ENCODE data around the gene PHYKPL.

DNA sequence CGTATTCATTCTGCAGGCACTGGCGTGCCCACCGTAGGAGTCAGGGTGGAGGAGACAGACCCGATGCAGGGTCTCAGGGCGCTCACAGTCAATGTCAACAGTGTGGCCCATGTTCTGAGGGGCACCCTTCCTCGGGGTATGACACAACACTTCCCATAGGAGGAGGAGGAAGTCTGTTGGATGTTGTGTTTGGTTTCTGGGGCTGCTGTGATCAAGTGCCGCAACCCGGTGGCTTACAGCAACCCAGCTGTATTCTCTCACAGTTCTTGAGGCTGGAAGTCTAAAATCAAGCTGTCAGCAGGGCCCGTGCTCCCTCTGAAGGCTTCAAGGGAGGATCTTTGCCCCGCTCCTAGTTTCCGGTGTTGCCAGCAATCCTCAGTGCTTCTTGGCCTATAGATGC, 33.9 kb downstream of the PHYKPL start:
- TF ChIP-seq, protein P1, sequence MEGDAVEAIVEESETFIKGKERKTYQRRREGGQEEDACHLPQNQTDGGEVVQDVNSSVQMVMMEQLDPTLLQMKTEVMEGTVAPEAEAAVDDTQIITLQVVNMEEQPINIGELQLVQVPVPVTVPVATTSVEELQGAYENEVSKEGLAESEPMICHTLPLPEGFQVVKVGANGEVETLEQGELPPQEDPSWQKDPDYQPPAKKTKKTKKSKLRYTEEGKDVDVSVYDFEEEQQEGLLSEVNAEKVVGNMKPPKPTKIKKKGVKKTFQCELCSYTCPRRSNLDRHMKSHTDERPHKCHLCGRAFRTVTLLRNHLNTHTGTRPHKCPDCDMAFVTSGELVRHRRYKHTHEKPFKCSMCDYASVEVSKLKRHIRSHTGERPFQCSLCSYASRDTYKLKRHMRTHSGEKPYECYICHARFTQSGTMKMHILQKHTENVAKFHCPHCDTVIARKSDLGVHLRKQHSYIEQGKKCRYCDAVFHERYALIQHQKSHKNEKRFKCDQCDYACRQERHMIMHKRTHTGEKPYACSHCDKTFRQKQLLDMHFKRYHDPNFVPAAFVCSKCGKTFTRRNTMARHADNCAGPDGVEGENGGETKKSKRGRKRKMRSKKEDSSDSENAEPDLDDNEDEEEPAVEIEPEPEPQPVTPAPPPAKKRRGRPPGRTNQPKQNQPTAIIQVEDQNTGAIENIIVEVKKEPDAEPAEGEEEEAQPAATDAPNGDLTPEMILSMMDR (IDR thresholded peaks at IDR 0.05): no peak
- TF ChIP-seq POLR2AphosphoS5 (IDR thresholded peaks at IDR 0.05): no peak
